Body of pancreas (tissue), 4 donors: Measurements from ENCODE around the gene NPS. TPM values are rescaled to one million over a fixed set of nuclear protein-coding genes. Genes with fewer than 3 reads are reported as not detected.

Source experiments
- ATAC-seq: fragments of 150-250 bp; one replicate; pipeline ENCODE4 v1.9.1; 2016
- DNase-seq, 4 donors: peaks; one replicate each; pipeline ENCODE4 v3.0.0-alpha.2; 2019
- H3K27ac ChIP-seq, 4 donors: fragments of 200-600 bp; sonication (generic); 1 replicate in 3 of 4; 2 replicates in 1 of 4; pipeline versions ENCODE4 v1.5.1 to v1.6.1; 2016 to 2019; ENCODE audit warnings: mild to moderate bottlenecking in 1 of 4, mixed read lengths in 1 of 4, moderate library complexity in 1 of 4
- H3K27me3 ChIP-seq, 2 donors: fragments of 200-600 bp; sonication (generic); one replicate each; pipeline ENCODE4 v1.6.0; 2016; ENCODE audit warnings: mild to moderate bottlenecking in 1 of 2
- H3K36me3 ChIP-seq, 2 donors: fragments of 200-600 bp; sonication (generic); replicated peaks in 1 of 2; 2 replicates each; pipeline ENCODE4 v1.5.1; 2016; ENCODE audit warnings: low read depth in 2 of 2; ENCODE audit not compliant: insufficient read depth in 1 of 2
- H3K4me1 ChIP-seq: fragments of 200-600 bp; sonication (generic); one replicate; pipeline ENCODE4 v1.6.0; 2016
- H3K4me3 ChIP-seq, 2 donors: fragments of 200-600 bp; sonication (generic); 1 replicate in 1 of 2; 2 replicates in 1 of 2; pipeline ENCODE4 v1.5.1; 2016 to 2019
- H3K9me3 ChIP-seq, 3 donors: fragments of 200-600 bp; sonication (generic); 1 replicate in 2 of 3; 2 replicates in 1 of 3; pipeline ENCODE4 v1.5.1; 2016
- CTCF ChIP-seq, 7 experiments: fragments of 450-650 bp in 4 of 7; fragments of 200-600 bp in 3 of 7; sonication (generic) in 3 of 7; IDR thresholded peaks; one replicate each; pipeline ENCODE4 v1.5.1; 2016 to 2019; ENCODE audit warnings: antibody characterized with exemption in 7 of 7
- POLR2A ChIP-seq, 3 donors: fragments of 450-650 bp; IDR thresholded peaks; one replicate each; pipeline ENCODE4 v1.6.1; 2016; ENCODE audit warnings: antibody characterized with exemption in 3 of 3, mild to moderate bottlenecking in 2 of 3
- WGBS, 2 donors: methylation state at CpG; one replicate each; pipeline ENCODE4 v1.1.5; 2017; 5-methylcytosine and 5-hydroxymethylcytosine counted together
- intact Hi-C: fragments of 100-400 bp; cut with DNase I; formaldehyde crosslinking; loops from one replicate; pipeline ENCODE4 v1.15.1; 2023
- total RNA-seq, 2 donors: library from RNA; depleted of rRNA; stranded (reverse); fragments of >200 nt; gene quantifications; one replicate each; pipeline ENCODE4 v1.1.0, GENCODE V29; 2016

The NPS gene
- total RNA-seq, 2 donors from 2014 or later, result not detected

DNA sequence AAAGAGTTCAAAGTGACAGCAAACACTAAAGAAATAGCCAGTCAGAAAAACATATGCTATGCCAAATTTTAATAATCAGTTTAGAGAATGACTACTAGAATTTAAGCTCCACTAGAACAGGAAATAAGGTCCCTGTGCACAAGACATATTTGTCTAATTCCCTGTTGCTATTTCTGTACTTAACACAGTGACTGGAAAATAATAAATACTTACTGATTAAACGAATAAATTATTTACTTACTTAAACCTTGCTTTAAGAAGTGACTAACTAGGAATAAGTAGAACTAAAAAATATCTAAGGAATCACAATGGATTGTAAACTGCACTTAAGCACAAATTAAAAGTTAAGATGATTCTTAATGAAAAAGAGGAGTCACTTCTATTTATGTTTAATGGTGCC lies 22.3 kb downstream of the NPS start:
- 11 to 16% methylated on average over 1 of the region's 1 CpG for WGBS, 2 donors
- TF ChIP-seq CTCF (IDR thresholded peaks at IDR 0.05) (no peak), POLR2A (IDR thresholded peaks at IDR 0.05) (no peak)
- Histone ChIP-seq H3K4me1 (peaks cover 1% of the 10 kb centered on the region), H3K27me3 (no peaks in the 10 kb centered on the region), H3K36me3 (no peaks in the 10 kb centered on the region), H3K27ac (no peak overlapping the region), H3K9me3 (peaks cover 0 to 8% (median 0%) of the 10 kb centered on the region in 3 donors), H3K4me3 (no peak overlapping the region)
- DNase-seq, result no peak
- intact Hi-C loops, result no loop called here
- ATAC-seq, result no peak

GRCh38 chr10:127576051-127576450 lies 26.9 kb downstream of the NPS start:
- no peak for DNase-seq

DNA sequence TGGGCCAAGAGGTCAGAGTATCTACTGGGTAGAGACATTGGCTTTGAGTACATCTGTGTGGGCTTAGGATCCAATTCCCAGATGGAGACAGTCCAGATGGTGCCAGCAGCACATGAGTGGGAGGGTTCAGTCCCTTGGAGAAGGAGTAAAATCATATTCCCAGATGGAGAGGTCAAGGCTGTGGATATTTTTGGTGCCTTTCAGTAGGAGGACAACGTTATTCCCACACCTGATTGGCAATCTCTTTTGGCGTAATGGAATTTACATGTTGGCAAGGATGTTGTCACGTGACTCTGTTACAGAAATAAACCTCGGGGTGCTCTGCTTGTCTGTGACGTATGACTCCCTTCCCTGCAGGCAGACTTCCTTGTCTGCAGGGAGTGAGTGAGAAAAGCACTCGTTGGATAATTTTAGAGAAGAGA lies 27.6 kb downstream of the NPS start:
- TF ChIP-seq POLR2A (IDR thresholded peaks at IDR 0.05) (no peak), CTCF (IDR thresholded peaks at IDR 0.05) (no peak)
- no peak for ATAC-seq
- Histone ChIP-seq H3K27ac (no peak overlapping the region), H3K27me3 (no peaks in the 10 kb centered on the region), H3K9me3 (peaks cover 0 to 8% (median 0%) of the 10 kb centered on the region in 3 donors), H3K36me3 (no peaks in the 10 kb centered on the region), H3K4me1 (peaks cover 15% of the 10 kb centered on the region), H3K4me3 (no peak overlapping the region)
- intact Hi-C loops, result no loop called here
- DNase-seq, result no peak
- WGBS, 2 donors, result 7 to 8% methylated on average over 6 of the region's 6 CpGs

More at GRCh38 chr10:127576051-127576450, 26.9 kb downstream of the NPS start:
- Histone ChIP-seq H3K27ac (no peak overlapping the region), H3K4me1 (peaks cover 15% of the 10 kb centered on the region), H3K27me3 (no peaks in the 10 kb centered on the region), H3K4me3 (no peak overlapping the region), H3K9me3 (peaks cover 0 to 8% (median 0%) of the 10 kb centered on the region in 3 donors), H3K36me3 (no peaks in the 10 kb centered on the region)
- TF ChIP-seq POLR2A (IDR thresholded peaks at IDR 0.05) (no peak), CTCF (IDR thresholded peaks at IDR 0.05) (no peak)
- intact Hi-C loops, result no loop called here
- no peak for ATAC-seq
- WGBS, 2 donors, result 40 to 51% methylated on average over 3 of the region's 3 CpGs

DNA sequence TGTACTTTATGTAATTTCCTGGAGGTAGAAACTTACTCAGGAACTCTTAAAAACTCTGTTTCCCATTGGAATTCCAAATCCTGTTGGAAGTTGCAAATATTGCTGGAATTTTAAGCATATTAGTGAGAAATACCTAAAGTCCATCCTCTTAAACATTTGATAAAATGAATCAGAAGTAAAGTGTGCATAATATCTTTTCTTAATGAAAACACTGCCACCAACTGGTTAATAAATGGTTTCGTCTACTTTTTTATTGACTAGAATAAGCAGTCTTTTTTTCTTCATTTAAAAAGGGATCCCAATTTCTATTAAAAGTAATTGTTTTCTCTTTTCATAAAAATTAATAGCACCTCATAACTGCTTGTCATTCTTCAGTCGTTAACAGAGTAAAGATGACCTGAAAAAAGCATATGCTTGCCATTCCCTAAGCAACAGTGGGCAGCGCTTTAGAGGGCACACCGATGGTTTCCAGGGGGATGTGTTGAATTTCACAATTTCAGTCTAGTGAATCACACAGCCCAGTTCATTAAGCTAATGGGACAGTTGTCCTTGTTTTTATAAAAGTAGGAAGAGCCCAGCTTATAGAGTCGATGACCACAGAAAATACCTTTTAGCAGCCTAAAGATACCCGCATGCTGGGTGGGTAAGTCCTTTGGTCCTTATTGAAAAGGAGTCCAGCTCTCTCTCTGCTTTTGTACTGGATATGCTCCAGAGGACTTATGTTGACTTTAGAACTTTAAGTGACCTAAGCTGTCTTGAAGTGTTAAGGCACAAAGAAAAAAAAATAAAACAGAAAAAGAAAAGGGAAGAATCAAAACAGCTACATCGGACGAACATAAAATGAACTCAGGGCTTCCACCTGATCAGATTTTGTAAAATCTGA lies 28.5 kb downstream of the NPS start:
- WGBS, 2 donors, result 60 to 63% methylated on average over 8 of the region's 8 CpGs

More for the DNA sequence above, 28.5 kb downstream of the NPS start:
- TF ChIP-seq CTCF (IDR thresholded peaks at IDR 0.05) (no peak), POLR2A (IDR thresholded peaks at IDR 0.05) (no peak)
- peaks cover 15% of the 10 kb centered on the region for H3K4me1 ChIP-seq
- no peak overlapping the region for H3K4me3 ChIP-seq
- H3K27me3 ChIP-seq, result no peaks in the 10 kb centered on the region
- intact Hi-C loops, result no loop called here
- no peak for ATAC-seq
- no peak for DNase-seq
- no peaks in the 10 kb centered on the region for H3K36me3 ChIP-seq
- H3K27ac ChIP-seq, result no peak overlapping the region
- peaks cover 0 to 7% (median 0%) of the 10 kb centered on the region in 3 donors for H3K9me3 ChIP-seq
